GM19035 (cell line): ENCODE data around the gene ZNF772.

Source experiments
- ATAC-seq: cut with Tn5 transposase; IDR thresholded peaks from one replicate; pipeline ENCODE4 v1.9.1; 2021; ENCODE audit not compliant: unreplicated experiment

Gene ZNF772

DNA sequence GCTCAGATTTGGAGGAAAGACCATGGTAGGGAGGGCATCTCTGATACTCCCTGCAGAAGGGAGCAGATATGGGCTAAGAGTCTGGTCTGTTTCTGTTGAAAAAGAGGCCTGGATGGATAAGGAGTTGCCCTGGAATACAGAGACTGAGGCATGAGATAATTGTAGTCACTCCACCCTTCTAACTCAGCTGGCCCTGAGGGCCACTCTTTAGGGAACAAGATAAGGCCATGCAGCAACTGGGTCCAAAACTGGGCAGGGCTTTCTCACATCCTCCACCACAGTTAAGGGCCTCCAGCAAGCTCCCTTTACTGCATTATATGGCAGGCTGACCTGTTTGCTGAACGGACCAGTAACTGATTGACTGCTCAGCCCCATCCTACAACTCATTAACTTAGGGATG, 40.9 kb downstream of the ZNF772 start:
- no peak for ATAC-seq

DNA sequence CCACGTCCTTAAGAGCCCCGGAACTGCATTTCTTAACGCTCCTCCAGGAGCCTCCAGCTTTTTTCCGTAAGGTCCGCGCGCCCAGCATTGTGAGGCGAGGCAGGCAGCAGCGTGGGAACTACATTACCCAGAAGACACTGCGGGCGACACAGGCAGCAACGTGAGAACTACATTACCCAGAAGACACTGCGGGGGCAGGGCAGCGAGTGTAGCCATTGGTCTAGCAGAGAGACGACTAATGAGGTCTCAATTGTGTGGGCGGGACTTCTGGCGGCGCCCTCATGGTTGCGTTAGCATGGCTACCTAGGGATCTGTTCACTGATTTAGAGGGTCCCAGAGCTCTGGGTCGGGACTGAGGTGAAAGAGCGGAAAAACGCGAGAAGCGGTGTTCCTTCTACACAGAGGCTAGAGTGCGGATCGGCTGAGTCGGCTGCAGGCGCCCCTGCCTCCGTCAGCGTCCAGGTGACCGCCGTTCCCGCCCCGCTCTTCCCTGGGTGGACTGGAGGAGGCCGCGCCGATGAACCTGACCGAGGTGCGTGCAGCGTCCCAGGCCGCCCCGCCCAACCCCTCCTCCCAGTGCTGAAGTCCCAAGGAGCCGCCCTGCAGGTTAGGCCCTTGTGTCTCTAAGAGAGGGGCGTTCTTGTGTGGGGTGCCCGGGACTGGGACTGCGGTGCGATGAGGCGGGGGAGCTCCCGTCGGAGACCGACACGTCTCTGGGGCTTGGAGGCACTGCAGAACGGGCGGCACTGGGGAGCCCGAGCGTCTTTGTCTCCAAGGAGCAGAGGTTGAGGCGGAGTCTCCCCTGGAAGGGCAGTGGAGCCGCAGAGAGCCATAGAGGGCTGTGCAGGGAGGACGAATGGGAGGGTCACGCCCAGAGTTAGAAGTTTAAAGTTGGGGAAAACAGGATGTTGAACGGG, 42.0 kb downstream of the ZNF772 start, which contains the start of gene ZNF749:
TSS of gene ZNF749 (plus strand) at position 264 of the 917 bp plus-strand sequence. CDS start at position 518, 254 bp downstream.
- ATAC-seq = peak; percentile 97

DNA sequence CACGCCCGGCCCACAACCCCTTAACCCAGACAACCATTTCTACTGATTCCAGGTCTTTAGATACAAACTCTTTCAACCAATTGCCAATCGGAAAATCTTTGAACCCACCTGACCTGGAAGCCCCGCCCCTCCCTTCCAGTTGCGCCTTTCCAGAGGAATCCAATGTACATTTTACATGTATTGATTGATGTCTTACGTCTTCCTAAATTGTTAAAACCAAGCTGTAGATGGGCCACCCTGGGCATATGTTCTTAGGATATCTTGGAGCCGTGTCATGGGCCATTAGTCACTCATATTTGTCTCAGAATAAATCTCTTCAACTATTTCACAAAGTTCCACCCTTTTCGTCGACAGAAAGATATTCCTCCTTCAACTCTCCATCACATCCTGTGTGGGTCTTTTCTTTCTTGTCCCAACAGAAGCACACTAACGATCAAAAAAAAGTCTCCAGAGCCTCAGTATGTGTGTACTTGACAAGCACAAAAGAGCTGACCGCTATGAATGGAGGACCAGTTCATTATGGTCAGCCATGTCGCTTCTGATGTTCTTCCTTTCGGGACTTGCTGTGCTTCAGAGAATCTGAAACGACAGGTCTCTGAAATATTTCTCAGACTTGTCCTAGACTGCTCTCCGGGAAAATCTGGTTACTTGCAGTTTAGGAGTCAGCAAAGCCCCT, 42.8 kb downstream of the ZNF772 start:
- ATAC-seq = no peak

DNA sequence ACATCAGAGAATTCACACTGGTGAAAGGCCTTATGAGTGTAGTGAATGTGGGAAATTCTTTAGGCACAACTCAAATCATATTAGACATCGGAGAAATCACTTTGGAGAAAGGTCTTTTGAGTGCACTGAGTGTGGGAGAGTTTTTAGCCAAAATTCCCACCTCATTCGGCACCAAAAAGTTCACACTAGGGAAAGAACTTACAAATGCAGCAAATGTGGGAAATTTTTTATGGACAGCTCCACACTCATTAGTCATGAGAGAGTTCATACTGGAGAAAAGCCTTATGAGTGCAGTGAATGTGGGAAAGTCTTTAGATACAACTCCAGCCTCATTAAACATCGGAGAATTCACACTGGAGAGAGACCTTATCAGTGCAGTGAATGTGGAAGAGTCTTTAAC, 56.3 kb downstream of the ZNF772 start:
- ATAC-seq = no peak

DNA sequence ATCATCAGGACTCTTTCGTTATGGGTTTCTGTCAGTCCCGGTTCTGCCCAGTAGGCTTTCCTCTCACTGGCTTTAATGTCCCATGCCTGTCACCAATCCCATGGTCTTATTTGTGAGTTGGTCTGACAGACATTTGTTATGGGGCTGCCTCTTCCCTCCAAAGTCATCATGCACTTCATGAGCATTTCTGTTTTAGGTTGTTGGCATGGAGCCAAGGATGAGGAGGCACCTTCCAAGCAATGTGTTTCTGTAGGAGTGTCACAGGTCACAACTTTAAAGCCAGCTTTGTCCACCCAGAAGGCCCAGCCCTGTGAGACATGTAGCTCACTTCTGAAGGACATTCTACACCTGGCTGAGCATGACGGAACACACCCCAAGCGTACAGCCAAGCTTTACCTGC, 57.9 kb downstream of the ZNF772 start:
- ATAC-seq = no peak
